Endothelial cell of umbilical vein (primary cell): ENCODE results near the gene H2BK1.

Source experiments
- EZH2 ChIP-seq: IDR thresholded peaks from 2 replicates; pipeline ENCODE4 v1.6.1; 2012; ENCODE audit warnings: borderline replicate concordance, low read depth, mild to moderate bottlenecking, moderate library complexity, low read length, inconsistent platforms; ENCODE audit not compliant: severe bottlenecking
- GATA2 ChIP-seq: IDR thresholded peaks from 2 replicates; pipeline ENCODE4 v1.7.0; 2011; ENCODE audit warnings: low read depth, mild to moderate bottlenecking, moderate library complexity, mixed read lengths, low read length; ENCODE audit not compliant: insufficient read length, insufficient read depth
- JUN ChIP-seq: IDR thresholded peaks from 2 replicates; pipeline ENCODE4 v1.6.1; 2011; ENCODE audit warnings: borderline replicate concordance, low read depth; ENCODE audit not compliant: insufficient read length, insufficient read depth
- POLR2A ChIP-seq: IDR thresholded peaks from 2 replicates; pipeline ENCODE4 v1.6.1; 2012; ENCODE audit warnings: low read depth, mild to moderate bottlenecking, control low read depth, low read length
- POLR2AphosphoS5 ChIP-seq: IDR thresholded peaks from 2 replicates; pipeline ENCODE4 v1.6.1; 2012; ENCODE audit warnings: low read depth, mild to moderate bottlenecking, control low read depth, low read length, moderate library complexity; ENCODE audit not compliant: insufficient read depth
- TF ChIP-seq, protein P1 (sequence below), 2 donors: IDR thresholded peaks; 1 replicate in 1 of 2; 2 replicates in 1 of 2; pipeline ENCODE4 v1.5.1; 2011; ENCODE audit warnings: low read length in 2 of 2, mild to moderate bottlenecking in 2 of 2, moderate library complexity in 2 of 2, control low read depth in 1 of 2, inconsistent platforms in 1 of 2, low read depth in 1 of 2; ENCODE audit not compliant: insufficient read depth in 1 of 2; ENCODE audit errors: extremely low read depth in 1 of 2
- TF ChIP-seq, protein P2 (sequence below): IDR thresholded peaks from 2 replicates; pipeline ENCODE4 v1.6.1; 2011; ENCODE audit not compliant: insufficient read depth, insufficient read length

DNA sequence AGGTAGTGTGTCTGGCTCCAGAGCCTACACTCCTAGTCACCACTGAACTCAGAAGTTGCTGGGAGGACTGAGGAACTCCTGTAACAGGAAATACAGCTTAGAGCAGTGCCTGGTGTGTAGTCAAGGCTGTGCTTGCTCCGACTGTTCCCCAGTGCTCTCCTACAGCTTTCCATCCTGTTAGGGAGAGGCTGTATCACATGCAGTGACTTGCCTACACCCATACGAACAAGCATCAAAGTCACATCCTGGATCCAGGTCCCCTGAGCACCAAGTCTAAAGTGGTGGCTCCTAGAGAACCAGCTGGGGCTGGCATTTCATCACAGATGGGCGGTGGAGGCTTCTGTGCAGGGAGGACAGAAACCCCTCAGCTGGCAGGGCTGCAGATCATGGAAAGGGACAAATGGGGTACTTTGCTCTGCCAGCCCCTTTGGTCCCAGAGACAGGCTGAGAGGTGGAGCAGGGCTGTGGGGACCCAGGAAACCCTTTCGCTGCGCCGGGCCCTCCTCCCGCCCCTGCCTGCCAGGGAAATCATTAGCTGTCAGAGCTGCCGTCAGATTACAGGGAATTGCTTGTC, 30.9 kb downstream of the H2BK1 start:
- TF ChIP-seq, protein P1, sequence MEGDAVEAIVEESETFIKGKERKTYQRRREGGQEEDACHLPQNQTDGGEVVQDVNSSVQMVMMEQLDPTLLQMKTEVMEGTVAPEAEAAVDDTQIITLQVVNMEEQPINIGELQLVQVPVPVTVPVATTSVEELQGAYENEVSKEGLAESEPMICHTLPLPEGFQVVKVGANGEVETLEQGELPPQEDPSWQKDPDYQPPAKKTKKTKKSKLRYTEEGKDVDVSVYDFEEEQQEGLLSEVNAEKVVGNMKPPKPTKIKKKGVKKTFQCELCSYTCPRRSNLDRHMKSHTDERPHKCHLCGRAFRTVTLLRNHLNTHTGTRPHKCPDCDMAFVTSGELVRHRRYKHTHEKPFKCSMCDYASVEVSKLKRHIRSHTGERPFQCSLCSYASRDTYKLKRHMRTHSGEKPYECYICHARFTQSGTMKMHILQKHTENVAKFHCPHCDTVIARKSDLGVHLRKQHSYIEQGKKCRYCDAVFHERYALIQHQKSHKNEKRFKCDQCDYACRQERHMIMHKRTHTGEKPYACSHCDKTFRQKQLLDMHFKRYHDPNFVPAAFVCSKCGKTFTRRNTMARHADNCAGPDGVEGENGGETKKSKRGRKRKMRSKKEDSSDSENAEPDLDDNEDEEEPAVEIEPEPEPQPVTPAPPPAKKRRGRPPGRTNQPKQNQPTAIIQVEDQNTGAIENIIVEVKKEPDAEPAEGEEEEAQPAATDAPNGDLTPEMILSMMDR (IDR thresholded peaks at IDR 0.05; ENCODE audit: extremely low read depth in 1 of 2, insufficient read depth in 1 of 2, low read depth in 1 of 2, low read length in 2 of 2) = no peak
- no peak for TF ChIP-seq POLR2A
- TF ChIP-seq, protein P2, sequence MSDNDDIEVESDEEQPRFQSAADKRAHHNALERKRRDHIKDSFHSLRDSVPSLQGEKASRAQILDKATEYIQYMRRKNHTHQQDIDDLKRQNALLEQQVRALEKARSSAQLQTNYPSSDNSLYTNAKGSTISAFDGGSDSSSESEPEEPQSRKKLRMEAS = no peak
- no peak for TF ChIP-seq EZH2
- TF ChIP-seq POLR2AphosphoS5 = no peak
- no peak for TF ChIP-seq JUN
- TF ChIP-seq GATA2 = no peak
